ENCODE data around the gene PPP2R1B. TPM values are rescaled to one million over a fixed set of nuclear protein-coding genes. Genes with fewer than 3 reads are reported as not detected.

PPP2R1B gene
- total RNA-seq, 2 experiments from 2014 or later = 49.4 to 51.1 TPM

DNA sequence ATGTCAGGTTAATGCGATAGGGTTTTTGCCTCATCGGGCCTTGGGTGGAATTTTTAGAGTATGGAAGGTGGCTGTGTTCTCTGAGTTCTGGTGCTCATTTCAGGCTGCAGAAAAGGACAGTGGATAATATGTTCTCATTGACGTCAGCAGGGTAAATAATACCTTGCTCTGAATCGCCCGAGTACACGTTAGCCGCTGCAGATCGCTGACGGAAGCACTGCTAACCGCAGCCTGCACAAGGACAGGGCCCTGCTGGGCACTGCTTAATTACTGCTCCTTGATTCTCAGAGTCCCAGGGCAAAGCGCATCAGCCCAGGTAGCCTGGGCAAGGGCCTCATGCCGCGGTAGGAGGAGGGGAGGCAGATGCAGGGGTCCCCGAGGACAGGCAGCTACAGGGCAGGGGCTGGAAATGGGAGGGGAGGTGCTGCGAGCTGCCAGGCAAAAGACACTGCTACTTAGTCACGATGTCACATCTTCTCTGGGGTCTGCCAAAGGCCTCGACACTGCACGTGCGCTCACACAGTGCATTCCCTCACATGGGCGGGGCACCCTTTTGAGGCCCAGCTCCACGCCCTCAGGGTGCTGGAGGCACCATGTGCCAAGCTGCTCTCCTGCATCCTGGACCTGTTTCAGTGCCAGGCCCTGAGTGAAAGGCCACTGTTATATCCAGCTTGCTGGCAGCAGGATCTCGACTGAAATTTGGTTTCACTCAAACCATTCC is 35.2 kb downstream of the PPP2R1B start:
- Mint-ChIP-seq H3K27me3 (no peaks in the 10 kb centered on the region), H3K4me3 (no peak overlapping the region), H3K4me1 (ENCODE audit: low read depth) (no peaks in the 10 kb centered on the region), H3K36me3 (no peaks in the 10 kb centered on the region), H3K27ac (no peak overlapping the region), H3K9me3 (no peaks in the 10 kb centered on the region)
- DNase-seq = no peak
- ChIA-PET CTCF (interaction anchor here (0.9 kb wide), 1 partner anchor 128 kb away, joined by 3 read pairs; no protein-coding TSS in a partner anchor), POLR2A (no interaction called here)
- intact Hi-C loops (cut with micrococcal nuclease) = no loop called here

DNA sequence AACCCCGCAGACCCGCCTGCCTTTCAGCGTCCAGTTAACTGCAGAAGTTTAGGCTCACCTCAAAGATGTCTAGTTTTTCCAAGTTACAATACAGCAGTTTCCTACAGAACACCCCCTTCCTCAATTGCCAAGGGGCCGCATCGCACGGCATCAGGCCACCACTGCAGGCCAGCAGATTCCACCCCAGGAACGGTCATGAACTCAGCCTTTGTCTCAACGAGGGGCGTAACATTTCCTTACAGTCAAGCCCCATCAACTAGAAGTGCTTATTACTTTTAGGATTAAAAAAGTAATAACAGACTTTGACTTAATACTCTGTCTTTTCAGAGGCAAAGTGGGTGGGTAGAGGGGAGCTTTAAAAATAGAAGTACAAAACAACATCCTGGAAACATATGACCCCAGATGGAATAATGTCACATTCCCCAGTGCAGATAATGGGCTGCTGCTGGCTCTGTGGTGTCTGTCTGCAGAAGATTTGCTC is 36.3 kb downstream of the PPP2R1B start:
- no peak overlapping the region for H3K27ac Mint-ChIP-seq
- intact Hi-C loops (cut with micrococcal nuclease) = no loop called here
- ChIA-PET CTCF (no interaction called here), POLR2A (no interaction called here)
- no peak overlapping the region for H3K4me3 Mint-ChIP-seq
- H3K9me3 Mint-ChIP-seq = no peaks in the 10 kb centered on the region
- no peaks in the 10 kb centered on the region for H3K4me1 Mint-ChIP-seq (ENCODE audit: low read depth)
- peaks cover 3% of the 10 kb centered on the region for H3K36me3 Mint-ChIP-seq
- no peaks in the 10 kb centered on the region for H3K27me3 Mint-ChIP-seq
- DNase-seq = no peak

DNA sequence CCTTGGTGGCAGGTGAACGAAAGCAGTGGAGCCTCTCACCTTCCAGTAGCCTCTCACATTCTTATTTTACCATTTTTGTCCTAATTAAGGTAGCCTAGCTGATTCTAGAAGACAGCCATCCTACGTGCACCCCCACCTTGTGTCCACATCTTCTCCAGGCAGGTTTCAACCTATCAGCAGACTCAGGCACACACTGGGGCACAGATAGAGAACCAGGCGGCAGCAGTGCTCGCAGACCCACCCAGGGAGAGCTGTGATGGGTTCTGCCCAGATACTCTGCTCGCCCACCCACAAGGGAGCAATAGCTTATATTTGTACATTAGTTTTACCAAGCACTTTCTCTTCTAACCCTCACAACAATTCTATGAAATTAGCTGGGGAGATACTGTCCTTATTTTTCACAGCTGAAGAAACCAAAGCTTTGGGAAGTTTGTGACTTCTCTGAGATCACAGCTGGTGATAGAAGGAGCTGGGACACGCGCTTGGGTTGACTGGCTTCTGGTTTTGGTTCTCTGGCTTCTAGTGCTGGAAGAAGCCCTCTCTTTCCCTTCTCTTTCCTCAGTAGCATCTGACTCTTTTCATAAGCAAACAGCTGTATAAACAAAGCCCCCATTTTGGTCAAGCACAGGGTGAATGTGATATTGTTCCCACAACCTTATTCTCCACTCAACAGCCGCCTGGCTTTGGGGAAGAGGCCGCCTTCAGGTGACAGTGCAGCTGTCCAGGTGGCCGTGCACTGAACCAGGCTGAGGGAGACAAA is 36.9 kb downstream of the PPP2R1B start:
- CTCF ChIA-PET = no interaction called here
- POLR2A ChIA-PET = no interaction called here
- H3K4me3 Mint-ChIP-seq = no peak overlapping the region
- H3K36me3 Mint-ChIP-seq = peaks cover 3% of the 10 kb centered on the region
- no peak overlapping the region for H3K27ac Mint-ChIP-seq
- intact Hi-C loops (cut with micrococcal nuclease) = no loop called here
- no peak for DNase-seq
- H3K27me3 Mint-ChIP-seq = no peaks in the 10 kb centered on the region
- H3K9me3 Mint-ChIP-seq = no peaks in the 10 kb centered on the region
- no peaks in the 10 kb centered on the region for H3K4me1 Mint-ChIP-seq (ENCODE audit: low read depth)

DNA sequence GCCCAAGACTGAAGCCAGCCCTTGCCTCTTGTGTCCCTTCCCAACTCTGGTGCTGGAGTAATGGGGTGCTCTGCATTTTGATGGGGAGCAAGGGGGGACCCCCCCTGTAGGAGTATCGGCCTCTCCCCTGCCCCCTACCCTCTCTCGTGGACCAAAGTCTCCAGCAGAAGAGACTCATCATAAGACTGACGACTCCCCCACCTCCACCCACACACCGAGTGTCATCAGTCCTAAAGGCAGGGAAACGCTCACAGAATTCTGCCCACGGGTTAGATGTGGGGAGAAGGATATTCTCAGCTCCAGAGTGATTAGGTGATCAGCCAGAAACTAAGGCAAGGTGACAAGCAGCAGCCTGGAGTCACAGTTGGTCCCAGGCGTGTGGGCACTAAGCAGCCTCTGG is 38.8 kb downstream of the PPP2R1B start:
- Mint-ChIP-seq H3K27ac (no peak overlapping the region), H3K4me3 (no peak overlapping the region), H3K9me3 (no peaks in the 10 kb centered on the region), H3K4me1 (ENCODE audit: low read depth) (no peaks in the 10 kb centered on the region), H3K27me3 (no peaks in the 10 kb centered on the region), H3K36me3 (peaks cover 11% of the 10 kb centered on the region)
- DNase-seq = no peak
- intact Hi-C loops (cut with micrococcal nuclease) = no loop called here
- ChIA-PET CTCF (interaction anchor here (2.3 kb wide), 1 partner anchor 123 kb away, joined by 7 read pairs; no protein-coding TSS in a partner anchor), POLR2A (no interaction called here)

DNA sequence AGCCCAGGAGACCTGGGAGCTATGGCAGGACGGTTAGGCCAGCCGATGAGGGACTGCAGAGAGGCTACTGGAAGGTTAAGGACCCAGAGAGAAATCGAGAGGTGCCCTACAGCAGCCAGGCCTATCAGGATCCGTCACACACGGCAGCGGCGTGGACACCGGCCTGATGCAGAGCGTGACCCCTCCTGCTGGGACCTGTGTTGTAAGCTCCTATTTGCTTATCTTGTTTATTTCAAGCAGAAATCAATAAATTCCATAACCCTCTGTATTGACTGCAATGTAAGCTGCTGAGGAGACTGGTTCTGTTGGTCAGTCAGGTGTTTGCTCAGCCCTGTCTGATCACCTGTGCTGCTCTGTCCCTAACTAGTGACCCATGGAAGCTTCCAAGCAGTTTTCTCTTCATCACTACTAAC is 39.9 kb downstream of the PPP2R1B start:
- CTCF ChIA-PET = interaction anchor here (2.3 kb wide), 1 partner anchor 122 kb away, joined by 7 read pairs; no protein-coding TSS in a partner anchor
- no peaks in the 10 kb centered on the region for H3K27me3 Mint-ChIP-seq
- no peak overlapping the region for H3K27ac Mint-ChIP-seq
- H3K36me3 Mint-ChIP-seq = peaks cover 16% of the 10 kb centered on the region
- H3K4me1 Mint-ChIP-seq (ENCODE audit: low read depth) = no peaks in the 10 kb centered on the region
- POLR2A ChIA-PET = no interaction called here
- no peak overlapping the region for H3K4me3 Mint-ChIP-seq
- no peaks in the 10 kb centered on the region for H3K9me3 Mint-ChIP-seq
- intact Hi-C loops (cut with micrococcal nuclease) = no loop called here
- DNase-seq = no peak

DNA sequence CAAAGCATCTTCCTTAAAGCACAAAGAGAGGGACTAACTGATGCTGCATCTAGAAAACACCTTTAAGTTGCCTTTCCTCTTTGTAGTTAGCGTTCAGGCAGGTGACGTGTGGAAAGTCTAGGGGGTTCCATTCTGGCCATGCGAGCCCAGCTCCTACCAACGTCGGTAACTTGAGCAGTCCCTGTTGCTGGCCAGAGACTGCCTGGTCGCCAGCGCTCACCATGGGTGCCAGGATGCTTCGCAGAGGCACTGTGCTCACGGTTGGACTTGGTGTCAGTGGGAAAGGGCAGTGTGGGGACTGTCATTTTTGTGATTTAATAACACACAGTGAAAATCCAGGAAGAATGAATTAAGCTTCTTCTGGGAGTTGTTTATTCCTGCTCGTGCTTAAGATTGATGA is 40.6 kb downstream of the PPP2R1B start:
- ChIA-PET POLR2A (no interaction called here), CTCF (interaction anchor here (2.3 kb wide), 1 partner anchor 121 kb away, joined by 7 read pairs; no protein-coding TSS in a partner anchor)
- DNase-seq = no peak
- intact Hi-C loops (cut with micrococcal nuclease) = no loop called here
- Mint-ChIP-seq H3K4me3 (no peak overlapping the region), H3K27ac (no peak overlapping the region), H3K9me3 (no peaks in the 10 kb centered on the region), H3K4me1 (ENCODE audit: low read depth) (no peaks in the 10 kb centered on the region), H3K27me3 (no peaks in the 10 kb centered on the region), H3K36me3 (peaks cover 19% of the 10 kb centered on the region)

DNA sequence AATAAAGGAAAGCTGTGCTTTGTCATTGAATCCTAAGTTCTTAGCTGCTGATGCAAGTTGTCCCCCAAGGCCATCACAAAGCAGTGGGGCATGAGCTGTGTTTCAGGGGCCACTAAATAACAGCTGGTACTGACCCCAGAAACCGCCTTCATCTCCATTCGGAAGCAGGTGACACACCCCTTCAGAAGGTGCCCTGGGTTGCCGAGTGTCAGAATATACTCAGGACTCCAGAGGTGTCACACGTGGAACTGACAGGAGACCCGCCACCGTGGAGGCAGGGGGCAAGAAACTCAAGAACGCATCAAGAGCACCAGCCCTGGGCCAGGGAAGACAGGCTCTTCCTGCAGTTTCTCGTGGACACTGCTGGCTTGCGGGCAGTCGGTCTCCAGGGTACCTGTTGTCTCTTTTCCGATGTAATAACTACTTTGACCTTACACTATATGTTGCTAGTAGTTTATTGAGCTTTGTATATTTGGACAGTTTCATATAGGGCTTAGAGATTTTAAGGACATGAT is 41.5 kb downstream of the PPP2R1B start:
- H3K36me3 Mint-ChIP-seq = peaks cover 21% of the 10 kb centered on the region
- intact Hi-C loops (cut with micrococcal nuclease) = no loop called here
- H3K27ac Mint-ChIP-seq = no peak overlapping the region

DNA sequence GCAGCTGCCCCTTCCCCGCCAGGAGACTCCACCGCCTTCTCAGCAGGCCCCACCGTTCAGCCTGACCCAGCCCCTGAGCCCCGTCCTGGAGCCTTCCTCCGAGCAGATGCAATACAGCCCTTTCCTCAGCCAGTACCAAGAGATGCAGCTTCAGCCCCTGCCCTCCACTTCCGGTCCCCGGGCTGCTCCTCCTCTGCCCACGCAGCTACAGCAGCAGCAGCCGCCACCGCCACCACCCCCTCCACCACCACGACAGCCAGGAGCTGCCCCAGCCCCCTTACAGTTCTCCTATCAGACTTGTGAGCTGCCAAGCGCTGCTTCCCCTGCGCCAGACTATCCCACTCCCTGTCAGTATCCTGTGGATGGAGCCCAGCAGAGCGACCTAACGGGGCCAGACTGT is 42.6 kb downstream of the PPP2R1B start:
- ChIA-PET POLR2A (no interaction called here), CTCF (no interaction called here)
- Mint-ChIP-seq H3K4me1 (ENCODE audit: low read depth) (no peaks in the 10 kb centered on the region), H3K36me3 (peaks cover 24% of the 10 kb centered on the region), H3K9me3 (no peaks in the 10 kb centered on the region), H3K27ac (no peak overlapping the region), H3K4me3 (no peak overlapping the region), H3K27me3 (no peaks in the 10 kb centered on the region)
- no peak for DNase-seq
- intact Hi-C loops (cut with micrococcal nuclease) = no loop called here

More for the DNA sequence above, 41.5 kb downstream of the PPP2R1B start:
- ChIA-PET CTCF (no interaction called here), POLR2A (no interaction called here)
- Mint-ChIP-seq H3K4me3 (no peak overlapping the region), H3K27me3 (no peaks in the 10 kb centered on the region), H3K4me1 (ENCODE audit: low read depth) (no peaks in the 10 kb centered on the region), H3K9me3 (no peaks in the 10 kb centered on the region)
- no peak for DNase-seq

DNA sequence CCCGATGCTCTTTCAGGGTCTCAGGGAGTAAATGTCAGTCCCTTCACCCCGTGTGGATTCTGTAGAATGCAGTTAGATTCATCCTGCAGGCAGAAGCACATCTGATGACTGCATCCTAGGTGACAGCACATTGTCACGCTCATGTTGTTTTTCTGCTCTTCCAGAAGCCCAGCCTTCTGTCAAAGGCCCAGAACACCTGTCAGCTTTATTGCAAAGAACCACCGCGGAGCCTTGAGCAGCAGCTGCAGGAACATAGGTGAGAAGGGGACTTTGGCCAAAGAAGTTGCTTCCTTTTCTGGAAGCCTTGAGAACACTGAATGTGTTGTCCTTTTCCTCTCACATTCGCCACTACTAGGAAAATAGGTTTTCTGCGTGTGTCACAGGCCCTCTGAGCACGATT is 43.7 kb downstream of the PPP2R1B start:
- ChIA-PET POLR2A (no interaction called here), CTCF (interaction anchor here (0.6 kb wide), 1 partner anchor 133 kb away, joined by 3 read pairs; no protein-coding TSS in a partner anchor)
- H3K36me3 Mint-ChIP-seq = peaks cover 24% of the 10 kb centered on the region
- intact Hi-C loops (cut with micrococcal nuclease) = no loop called here
- DNase-seq = no peak
- no peaks in the 10 kb centered on the region for H3K4me1 Mint-ChIP-seq (ENCODE audit: low read depth)
- no peaks in the 10 kb centered on the region for H3K9me3 Mint-ChIP-seq
- H3K27me3 Mint-ChIP-seq = no peaks in the 10 kb centered on the region
- no peak overlapping the region for H3K27ac Mint-ChIP-seq
- H3K4me3 Mint-ChIP-seq = no peak overlapping the region

DNA sequence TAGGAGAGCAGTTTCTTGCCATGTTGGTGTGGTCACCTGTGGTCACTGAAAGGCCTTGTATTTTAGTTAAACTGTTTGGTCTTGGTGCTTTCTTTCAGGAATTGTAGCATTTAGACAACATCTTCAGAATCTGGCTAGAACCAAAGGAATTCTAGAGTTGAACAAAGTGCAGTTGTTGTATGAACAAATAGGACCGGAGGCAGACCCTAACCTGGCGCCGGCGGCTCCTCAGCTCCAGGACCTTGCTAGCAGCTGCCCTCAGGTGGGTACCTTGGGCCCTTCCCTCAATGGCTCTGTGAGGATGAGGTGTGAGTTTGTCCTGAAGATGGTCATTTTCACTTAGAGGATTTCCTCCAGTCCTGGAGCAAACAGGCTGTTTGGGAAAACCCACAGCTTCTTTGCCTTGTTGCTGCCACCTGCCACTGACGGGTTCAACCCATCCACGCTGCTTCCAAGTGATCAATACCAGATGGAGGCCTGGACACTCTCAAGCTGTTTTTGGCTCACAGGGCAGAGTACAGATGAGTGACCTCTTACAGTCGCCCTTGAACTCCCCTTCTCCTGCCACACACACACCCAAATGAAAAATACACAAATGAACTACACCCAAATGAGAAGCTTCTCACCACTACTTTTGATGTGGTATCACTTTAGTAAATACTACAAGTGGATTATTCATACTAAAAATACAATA is 45.2 kb downstream of the PPP2R1B start:
- POLR2A ChIA-PET = no interaction called here
- H3K36me3 Mint-ChIP-seq = peaks cover 27% of the 10 kb centered on the region
- H3K4me1 Mint-ChIP-seq (ENCODE audit: low read depth) = no peaks in the 10 kb centered on the region
- H3K27me3 Mint-ChIP-seq = no peaks in the 10 kb centered on the region
- CTCF ChIA-PET = interaction anchor here (0.8 kb wide), 1 partner anchor 16 kb away, joined by 3 read pairs; no protein-coding TSS in a partner anchor
- no peak overlapping the region for H3K27ac Mint-ChIP-seq
- H3K4me3 Mint-ChIP-seq = no peak overlapping the region
- no peaks in the 10 kb centered on the region for H3K9me3 Mint-ChIP-seq
- intact Hi-C loops (cut with micrococcal nuclease) = no loop called here
- no peak for DNase-seq

DNA sequence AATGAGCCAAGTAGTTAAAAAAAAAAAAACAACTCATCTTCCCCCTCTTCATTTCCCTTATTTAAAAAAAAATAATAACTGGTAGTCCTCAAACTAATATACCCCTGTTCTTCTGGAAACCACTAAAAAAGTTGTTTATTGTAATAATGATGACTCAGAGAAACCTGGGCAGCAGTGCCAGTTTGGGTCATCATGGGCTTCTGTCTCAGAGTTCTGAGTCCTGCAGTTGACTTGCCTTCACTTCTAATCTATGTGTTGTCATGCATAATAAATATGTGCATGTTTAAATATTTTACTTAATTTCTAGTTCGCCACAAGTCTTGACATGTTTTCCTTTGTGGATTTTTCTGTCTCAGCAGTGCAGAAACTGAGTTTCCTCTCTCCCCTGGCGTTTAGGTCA is 46.8 kb downstream of the PPP2R1B start:
- no peak overlapping the region for H3K4me3 Mint-ChIP-seq
- intact Hi-C loops (cut with micrococcal nuclease) = no loop called here
- DNase-seq = no peak
- ChIA-PET CTCF (no interaction called here), POLR2A (no interaction called here)
- peaks cover 23% of the 10 kb centered on the region for H3K36me3 Mint-ChIP-seq
- no peaks in the 10 kb centered on the region for H3K27me3 Mint-ChIP-seq
- no peaks in the 10 kb centered on the region for H3K9me3 Mint-ChIP-seq
- no peaks in the 10 kb centered on the region for H3K4me1 Mint-ChIP-seq (ENCODE audit: low read depth)
- H3K27ac Mint-ChIP-seq = no peak overlapping the region

DNA sequence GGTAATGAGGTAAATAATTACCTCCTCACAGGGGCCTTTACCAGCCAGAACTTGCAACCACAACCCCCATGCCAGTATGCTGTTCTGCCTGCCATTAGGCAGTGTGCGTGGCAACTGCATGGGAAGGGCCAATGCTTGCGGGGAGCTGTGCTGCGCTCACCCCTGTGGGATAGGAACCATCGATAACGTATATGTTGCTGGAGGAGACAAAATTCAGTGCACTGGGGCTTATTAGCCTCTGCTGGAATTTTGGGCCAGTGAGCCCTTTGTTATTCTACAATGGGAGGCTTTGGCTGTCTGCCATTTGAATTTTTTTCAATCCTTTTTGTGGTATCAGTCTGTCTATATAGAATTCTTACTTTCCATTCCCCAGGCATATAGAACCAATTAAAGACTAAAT is 47.3 kb downstream of the PPP2R1B start:
- no peak for DNase-seq
- no peaks in the 10 kb centered on the region for H3K27me3 Mint-ChIP-seq
- H3K4me3 Mint-ChIP-seq = no peak overlapping the region
- peaks cover 23% of the 10 kb centered on the region for H3K36me3 Mint-ChIP-seq
- CTCF ChIA-PET = no interaction called here
- intact Hi-C loops (cut with micrococcal nuclease) = no loop called here
- POLR2A ChIA-PET = no interaction called here
- H3K9me3 Mint-ChIP-seq = no peaks in the 10 kb centered on the region
- no peaks in the 10 kb centered on the region for H3K4me1 Mint-ChIP-seq (ENCODE audit: low read depth)
- H3K27ac Mint-ChIP-seq = no peak overlapping the region
